ENCODE measurements around the gene JAZF1. TPM values are rescaled to one million over a fixed set of nuclear protein-coding genes. Genes with fewer than 3 reads are reported as not detected.

The JAZF1 gene
- total RNA-seq, 1 experiment from 2014 or later, result 1.5 TPM

GRCh38 chr7:27788437-27788836 is 392.2 kb downstream of the JAZF1 start:
- intact Hi-C loops (cut with micrococcal nuclease; ENCODE audit: unreplicated experiment), result no loop called here
- POLR2A ChIA-PET (ENCODE audit: low non-redundant PET), result no interaction called here
- CTCF ChIA-PET, result no interaction called here
- Histone ChIP-seq H3K27me3 (replicated peaks; ENCODE audit: insufficient read depth, low read depth, low read length, poor library complexity) (no peaks in the 10 kb centered on the region), H3K9me3 (ENCODE audit: low read depth, low read length, poor library complexity, severe bottlenecking) (no peaks in the 10 kb centered on the region), H3K4me1 (ENCODE audit: insufficient read depth, low read length, poor library complexity, severe bottlenecking) (no peaks in the 10 kb centered on the region), H3K4me3 (ENCODE audit: low read depth, low read length, poor library complexity, severe bottlenecking) (no peak overlapping the region), H3K27ac (ENCODE audit: low read depth, low read length, poor library complexity, severe bottlenecking) (no peak overlapping the region), H3K36me3 (ENCODE audit: insufficient read depth, low read length, poor library complexity, severe bottlenecking) (peaks cover 12% of the 10 kb centered on the region)
- no peak for DNase-seq (ENCODE audit: low spot score)
- TF ChIP-seq EZH2 (IDR thresholded peaks at IDR 0.05; ENCODE audit: borderline replicate concordance, low read depth, low read length, poor library complexity, severe bottlenecking) (no peak), CTCF (conservative IDR thresholded peaks at IDR 0.05; ENCODE audit: low read depth, low read length) (no peak)
- BruUV-seq (replicated peaks), result no TSS peak

- Histone ChIP-seq H3K27me3 (replicated peaks; ENCODE audit: insufficient read depth, low read depth, low read length, poor library complexity) (no peaks in the 10 kb centered on the region), H3K36me3 (ENCODE audit: insufficient read depth, low read length, poor library complexity, severe bottlenecking) (no peaks in the 10 kb centered on the region), H3K27ac (ENCODE audit: low read depth, low read length, poor library complexity, severe bottlenecking) (no peak overlapping the region), H3K9me3 (ENCODE audit: low read depth, low read length, poor library complexity, severe bottlenecking) (no peaks in the 10 kb centered on the region), H3K4me1 (ENCODE audit: insufficient read depth, low read length, poor library complexity, severe bottlenecking) (no peaks in the 10 kb centered on the region), H3K4me3 (ENCODE audit: low read depth, low read length, poor library complexity, severe bottlenecking) (no peak overlapping the region)
- ChIA-PET CTCF (no interaction called here), POLR2A (ENCODE audit: low non-redundant PET) (no interaction called here)
- DNase-seq (ENCODE audit: low spot score), result peak; percentile 63
- intact Hi-C loops (cut with micrococcal nuclease; ENCODE audit: unreplicated experiment), result loop anchor here (5.0 kb wide), 1 partner anchor 587 kb away; no protein-coding TSS in a partner anchor
- BruUV-seq (replicated peaks), result no TSS peak
- TF ChIP-seq EZH2 (IDR thresholded peaks at IDR 0.05; ENCODE audit: borderline replicate concordance, low read depth, low read length, poor library complexity, severe bottlenecking) (no peak), CTCF (conservative IDR thresholded peaks at IDR 0.05; ENCODE audit: low read depth, low read length) (peak; percentile 66)
Measured at GRCh38 chr7:27784399-27785053, 396.1 kb downstream of the JAZF1 start.

DNA sequence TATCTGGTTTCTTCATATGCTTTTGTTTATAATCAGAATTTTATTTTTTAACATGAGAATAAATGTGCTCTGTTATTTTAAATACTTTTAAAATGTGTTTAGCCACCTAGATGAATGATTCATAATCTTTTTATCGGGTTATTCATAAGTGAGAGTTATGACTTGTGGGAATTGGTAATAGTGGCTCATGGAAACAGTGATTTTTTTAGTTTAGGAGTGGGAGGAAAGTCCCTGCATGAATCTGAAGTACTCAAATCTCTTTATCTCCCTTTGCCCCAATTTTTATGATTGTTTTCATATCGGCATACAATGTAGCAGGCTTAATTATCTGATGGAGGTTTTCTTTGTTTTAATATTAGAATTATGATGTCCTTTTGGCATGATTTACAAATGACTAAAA is 397.7 kb downstream of the JAZF1 start:
- Histone ChIP-seq H3K4me3 (ENCODE audit: low read depth, low read length, poor library complexity, severe bottlenecking) (no peak overlapping the region), H3K4me1 (ENCODE audit: insufficient read depth, low read length, poor library complexity, severe bottlenecking) (no peaks in the 10 kb centered on the region), H3K36me3 (ENCODE audit: insufficient read depth, low read length, poor library complexity, severe bottlenecking) (no peaks in the 10 kb centered on the region), H3K27me3 (replicated peaks; ENCODE audit: insufficient read depth, low read depth, low read length, poor library complexity) (no peaks in the 10 kb centered on the region), H3K27ac (ENCODE audit: low read depth, low read length, poor library complexity, severe bottlenecking) (no peak overlapping the region), H3K9me3 (ENCODE audit: low read depth, low read length, poor library complexity, severe bottlenecking) (no peaks in the 10 kb centered on the region)
- no TSS peak for BruUV-seq (replicated peaks)
- ChIA-PET CTCF (no interaction called here), POLR2A (ENCODE audit: low non-redundant PET) (no interaction called here)
- TF ChIP-seq EZH2 (IDR thresholded peaks at IDR 0.05; ENCODE audit: borderline replicate concordance, low read depth, low read length, poor library complexity, severe bottlenecking) (no peak), CTCF (conservative IDR thresholded peaks at IDR 0.05; ENCODE audit: low read depth, low read length) (no peak)
- intact Hi-C loops (cut with micrococcal nuclease; ENCODE audit: unreplicated experiment), result loop anchor here (5.0 kb wide), 1 partner anchor 586 kb away; no protein-coding TSS in a partner anchor
- no peak for DNase-seq (ENCODE audit: low spot score)
